D721Med (cell line): Measurements from ENCODE around the gene SIK2.
"Not testable (repeated sequence)": the region's sequence is repeated elsewhere in the genome, so short reads cannot be mapped to it uniquely, and the experiment has no call there.

ENCODE experiments used
- DNase-seq: peaks from one replicate; pipeline ENCODE4 v3.0.0; 2011; ENCODE audit warnings: low spot score; ENCODE audit not compliant: insufficient read length
- FAIRE-seq: peaks from 2 replicates; lab custom pipeline; 2011; peaks lifted over from hg19 to GRCh38; lab: Jason Lieb, UNC
- CTCF ChIP-seq: IDR thresholded peaks from 2 replicates; pipeline ENCODE4 v1.5.1; 2012; ENCODE audit warnings: mild to moderate bottlenecking, control low read depth; ENCODE audit not compliant: insufficient read depth; ENCODE audit errors: missing control alignments

SIK2 gene

GRCh38 chr11:111639226-111639925, 37.1 kb downstream of the SIK2 start:
- no peak for FAIRE-seq
- no peak for DNase-seq
- no peak for TF ChIP-seq CTCF

- FAIRE-seq: no peak
- DNase-seq: no peak
- no peak for TF ChIP-seq CTCF
Observed at GRCh38 chr11:111641339-111642015, 39.2 kb downstream of the SIK2 start.

DNA sequence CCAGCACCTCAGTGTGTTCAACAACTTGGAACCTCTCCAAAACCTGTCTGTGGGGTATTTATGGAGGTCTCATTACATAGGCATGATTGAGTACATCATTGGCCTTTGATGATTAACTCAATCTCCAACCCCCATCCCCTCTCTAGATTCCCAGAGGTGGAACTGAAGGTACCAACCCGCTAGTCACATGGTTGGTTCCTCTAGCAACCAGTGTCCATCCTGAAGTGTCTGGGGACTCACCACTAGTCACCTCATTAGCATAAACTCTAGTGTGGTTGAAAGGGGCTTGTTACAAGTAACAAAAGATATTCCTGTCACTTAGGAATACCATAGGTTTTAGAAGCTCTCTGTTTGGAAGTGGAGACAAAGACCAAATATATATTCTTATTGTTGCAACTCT, 40.3 kb downstream of the SIK2 start:
- DNase-seq: no peak
- TF ChIP-seq CTCF: no peak
- FAIRE-seq: no peak

GRCh38 chr11:111644922-111645321, 42.7 kb downstream of the SIK2 start:
- DNase-seq (no peak), FAIRE-seq (no peak)
- no peak for TF ChIP-seq CTCF

GRCh38 chr11:111645657-111646316, 43.5 kb downstream of the SIK2 start:
- DNase-seq (no peak), FAIRE-seq (no peak)
- TF ChIP-seq CTCF: no peak

DNA sequence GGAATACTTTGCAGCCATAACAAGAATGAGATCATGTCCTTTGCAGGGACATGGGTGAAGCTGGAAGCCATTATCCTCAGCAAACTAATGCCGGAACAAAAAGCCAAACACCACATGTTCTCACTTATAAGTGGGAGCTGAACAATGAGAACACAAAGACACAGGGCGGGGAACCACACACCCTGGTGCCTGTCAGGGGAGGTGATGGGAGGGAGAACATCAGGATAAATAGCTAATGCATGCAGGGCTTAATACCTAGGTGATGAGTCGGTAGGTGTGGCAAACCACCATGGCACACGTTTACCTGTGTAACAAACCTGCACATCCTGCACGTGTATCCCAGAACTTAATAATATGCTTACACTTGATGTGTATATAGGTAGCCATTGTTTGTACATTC, 49.1 kb downstream of the SIK2 start:
- not testable (repeated sequence) for DNase-seq, FAIRE-seq

DNA sequence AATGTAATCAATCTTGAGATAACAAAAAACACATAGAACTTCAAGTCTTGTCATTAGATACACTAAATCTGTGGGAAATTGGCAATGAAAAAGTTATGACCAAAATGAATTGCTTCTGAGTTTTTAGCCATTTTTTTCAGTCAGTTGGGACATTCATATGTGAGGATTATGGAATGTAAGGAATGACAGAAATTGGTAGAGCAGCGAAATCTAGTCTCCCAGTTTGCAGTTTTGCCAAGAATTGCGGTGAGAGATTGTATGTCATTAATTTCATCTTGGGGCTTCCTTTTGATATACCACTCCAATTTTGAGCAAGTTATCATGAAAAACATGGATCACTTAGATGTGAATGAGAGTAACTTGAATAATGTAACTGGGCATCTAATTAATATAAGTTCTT, 49.9 kb downstream of the SIK2 start:
- DNase-seq (no peak), FAIRE-seq (no peak)
- no peak for TF ChIP-seq CTCF
